ENCODE data around the gene ANKRD33B. TPM values are rescaled to one million over a fixed set of nuclear protein-coding genes. Genes with fewer than 3 reads are reported as not detected.
"Not testable (repeated sequence)": the region's sequence is repeated elsewhere in the genome, so short reads cannot be mapped to it uniquely, and the experiment has no call there.

ANKRD33B gene
- total RNA-seq, 1 experiment from 2014 or later = 14.9 TPM

GRCh38 chr5:10567121-10567591, 3.3 kb downstream of the ANKRD33B start:
- DNase-seq (no peak), ATAC-seq (no peak)
- CTCF ChIA-PET = no interaction called here
- no peak overlapping the region for H3K9ac ChIP-seq (ENCODE audit: low read length)
- no peaks in the 10 kb centered on the region for H3K36me3 ChIP-seq (ENCODE audit: low read depth, low read length)
- POLR2A ChIA-PET (ENCODE audit: unreplicated experiment) = no interaction called here
- no peaks in the 10 kb centered on the region for H3K9me3 ChIP-seq (ENCODE audit: low read length)
- peaks cover 29% of the 10 kb centered on the region for H3K4me1 ChIP-seq (ENCODE audit: insufficient read depth, low read length)
- H3K27me3 ChIP-seq (ENCODE audit: low read length) = no peaks in the 10 kb centered on the region
- H4K20me1 ChIP-seq (ENCODE audit: low read length) = peaks cover 29% of the 10 kb centered on the region
- no peak overlapping the region for H3K4me3 ChIP-seq (ENCODE audit: low read length)
- no peak for TF ChIP-seq EZH2phosphoT487 (IDR thresholded peaks at IDR 0.05; ENCODE audit: borderline replicate concordance, low read length)
- TF ChIP-seq CTCF (conservative IDR thresholded peaks at IDR 0.05; ENCODE audit: low read depth, low read length) = no peak
- TF ChIP-seq EZH2 (IDR thresholded peaks at IDR 0.05; ENCODE audit: low read length, unreplicated experiment) = no peak
- intact Hi-C loops (cut with micrococcal nuclease) = no loop called here
- no TSS peak for BruUV-seq (replicated peaks)
- H2AFZ ChIP-seq (ENCODE audit: low read length) = no peak overlapping the region
- peaks cover 72% of the 10 kb centered on the region for H3K79me2 ChIP-seq (ENCODE audit: low read length)
- no peak overlapping the region for H3K27ac ChIP-seq (ENCODE audit: low read length)
- H3F3A ChIP-seq (ENCODE audit: low read length, unreplicated experiment) = no peaks in the 10 kb centered on the region
- H3K9me2 ChIP-seq (replicated peaks; ENCODE audit: low read length) = no peaks in the 10 kb centered on the region
- peak overlapping the region; percentile 89; the same call in 1 of the 2 replicates for H3K4me2 ChIP-seq (ENCODE audit: low read length)

GRCh38 chr5:10567781-10568321, 4.0 kb downstream of the ANKRD33B start:
- Histone ChIP-seq H3K27me3 (ENCODE audit: low read length) (no peaks in the 10 kb centered on the region), H3K9me2 (replicated peaks; ENCODE audit: low read length) (no peaks in the 10 kb centered on the region), H3K36me3 (ENCODE audit: low read depth, low read length) (no peaks in the 10 kb centered on the region), H4K20me1 (ENCODE audit: low read length) (peaks cover 34% of the 10 kb centered on the region), H2AFZ (ENCODE audit: low read length) (no peak overlapping the region), H3K27ac (ENCODE audit: low read length) (no peak overlapping the region), H3K4me2 (ENCODE audit: low read length) (no peak overlapping the region), H3K79me2 (ENCODE audit: low read length) (peaks cover 71% of the 10 kb centered on the region), H3K4me3 (ENCODE audit: low read length) (no peak overlapping the region), H3K9ac (ENCODE audit: low read length) (no peak overlapping the region), H3F3A (ENCODE audit: low read length, unreplicated experiment) (no peaks in the 10 kb centered on the region), H3K4me1 (ENCODE audit: insufficient read depth, low read length) (peaks cover 27% of the 10 kb centered on the region), H3K9me3 (ENCODE audit: low read length) (no peaks in the 10 kb centered on the region)
- ChIA-PET CTCF (no interaction called here), POLR2A (ENCODE audit: unreplicated experiment) (no interaction called here)
- no peak for TF ChIP-seq EZH2 (IDR thresholded peaks at IDR 0.05; ENCODE audit: low read length, unreplicated experiment)
- no peak for TF ChIP-seq CTCF (conservative IDR thresholded peaks at IDR 0.05; ENCODE audit: low read depth, low read length)
- TF ChIP-seq EZH2phosphoT487 (IDR thresholded peaks at IDR 0.05; ENCODE audit: borderline replicate concordance, low read length) = no peak
- ATAC-seq (no peak), DNase-seq (no peak)
- intact Hi-C loops (cut with micrococcal nuclease) = no loop called here
- no TSS peak for BruUV-seq (replicated peaks)

- BruUV-seq (replicated peaks); H3K27ac ChIP-seq (ENCODE audit: low read length); H3K9ac ChIP-seq (ENCODE audit: low read length); H3K36me3 ChIP-seq (ENCODE audit: low read depth, low read length); DNase-seq; H3K4me3 ChIP-seq (ENCODE audit: low read length); H3K9me3 ChIP-seq (ENCODE audit: low read length); H3F3A ChIP-seq (ENCODE audit: low read length, unreplicated experiment); H3K27me3 ChIP-seq (ENCODE audit: low read length); intact Hi-C loops (cut with micrococcal nuclease); H3K4me2 ChIP-seq (ENCODE audit: low read length); H2AFZ ChIP-seq (ENCODE audit: low read length); H3K9me2 ChIP-seq (replicated peaks; ENCODE audit: low read length); CTCF ChIA-PET; POLR2A ChIA-PET (ENCODE audit: unreplicated experiment); ATAC-seq: not testable (repeated sequence)
- Histone ChIP-seq H3K4me1 (ENCODE audit: insufficient read depth, low read length) (peaks cover 13% of the 10 kb centered on the region), H4K20me1 (ENCODE audit: low read length) (peaks cover 29% of the 10 kb centered on the region), H3K79me2 (ENCODE audit: low read length) (peaks cover 50% of the 10 kb centered on the region)
These were observed 6.7 kb downstream of the ANKRD33B start for GRCh38 chr5:10570540-10570939.

Data from PC-3 (cell line).